Measurements from ENCODE around the gene GULP1.
A peak's percentile ranks its signal among the peaks of the same experiment; 100 is the strongest.

Gene GULP1

GRCh38 chr2:188367164-188367563 is 75.5 kb downstream of the GULP1 start:
- DNase-seq: no peak
- no peak for ATAC-seq

- no peak for ATAC-seq
- DNase-seq: no peak
Observed at GRCh38 chr2:188369365-188369764, 77.7 kb downstream of the GULP1 start.

GRCh38 chr2:188378371-188378950 is 86.8 kb downstream of the GULP1 start:
- ATAC-seq (no peak), DNase-seq (no peak)

- ATAC-seq: no peak
Observed at GRCh38 chr2:188379748-188380147, 88.1 kb downstream of the GULP1 start.

GRCh38 chr2:188380280-188380679 is 88.6 kb downstream of the GULP1 start:
- ATAC-seq (no peak), DNase-seq (no peak)

More at GRCh38 chr2:188379748-188380147, 88.1 kb downstream of the GULP1 start:
- DNase-seq: no peak

GRCh38 chr2:188381614-188382013 is 89.9 kb downstream of the GULP1 start:
- ATAC-seq (no peak), DNase-seq (no peak)

GRCh38 chr2:188382107-188382506 is 90.4 kb downstream of the GULP1 start:
- no peak for ATAC-seq

GRCh38 chr2:188383158-188383557 is 91.5 kb downstream of the GULP1 start:
- ATAC-seq: no peak
- DNase-seq: no peak

More at GRCh38 chr2:188382107-188382506, 90.4 kb downstream of the GULP1 start:
- no peak for DNase-seq

GRCh38 chr2:188385857-188386256 is 94.2 kb downstream of the GULP1 start:
- ATAC-seq (no peak), DNase-seq (no peak)

- no peak for ATAC-seq
- no peak for DNase-seq
Observed at GRCh38 chr2:188388831-188389230, 97.2 kb downstream of the GULP1 start.

GRCh38 chr2:188391354-188391753 is 99.7 kb downstream of the GULP1 start:
- ATAC-seq: no peak
- DNase-seq: no peak

GRCh38 chr2:188394931-188395472 is 103.3 kb downstream of the GULP1 start:
- ATAC-seq (no peak), DNase-seq (no peak)

- DNase-seq: no peak
- no peak for ATAC-seq
Observed at GRCh38 chr2:188395903-188396689, 104.4 kb downstream of the GULP1 start.

GRCh38 chr2:188399159-188399558 is 107.5 kb downstream of the GULP1 start:
- DNase-seq (no peak), ATAC-seq (no peak)

- ATAC-seq: no peak
- no peak for DNase-seq
Observed at GRCh38 chr2:188403676-188404075, 112.0 kb downstream of the GULP1 start.

- DNase-seq: no peak
- peak; percentile 23 for ATAC-seq
Observed at GRCh38 chr2:188404341-188405004, 112.8 kb downstream of the GULP1 start.

GRCh38 chr2:188406414-188406813 is 114.7 kb downstream of the GULP1 start:
- ATAC-seq (no peak), DNase-seq (no peak)

GRCh38 chr2:188410504-188411235 is 119.0 kb downstream of the GULP1 start:
- DNase-seq (no peak), ATAC-seq (no peak)

GRCh38 chr2:188412190-188412589 is 120.5 kb downstream of the GULP1 start:
- DNase-seq (no peak), ATAC-seq (no peak)

- ATAC-seq (no peak), DNase-seq (no peak)
Observed at GRCh38 chr2:188414411-188414810, 122.7 kb downstream of the GULP1 start.

GRCh38 chr2:188414869-188415753 is 123.4 kb downstream of the GULP1 start:
- DNase-seq (no peak), ATAC-seq (no peak)
